ENCODE measurements around the gene LRPAP1.

LRPAP1 gene

GRCh38 chr4:3484057-3484973 is 47.9 kb downstream of the LRPAP1 start:
- DNase-seq = no peak

DNA sequence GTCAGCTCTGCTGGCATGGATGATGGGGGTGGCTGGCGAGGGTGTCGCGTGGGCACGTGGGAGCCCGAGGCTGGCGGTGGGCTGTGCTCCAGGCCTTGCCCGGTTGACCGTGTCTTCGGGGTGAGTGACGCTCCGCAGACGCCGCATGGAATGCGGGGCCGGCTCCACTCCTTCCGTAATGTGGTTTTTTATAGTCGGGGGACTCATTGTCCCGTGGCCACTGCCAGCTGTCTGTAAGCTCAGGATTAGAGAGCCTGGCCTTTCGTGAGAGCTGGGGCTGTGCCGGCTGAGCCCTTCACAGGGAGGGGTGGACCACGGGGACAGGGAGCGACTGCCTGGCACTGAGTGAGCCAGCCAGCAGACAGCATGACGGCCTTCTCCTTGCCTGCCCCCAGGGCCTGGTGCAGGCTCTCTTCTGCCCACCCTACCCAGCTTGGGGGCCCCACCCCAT is 48.7 kb downstream of the LRPAP1 start:
- no peak for DNase-seq

GRCh38 chr4:3482707-3483106 is 49.5 kb downstream of the LRPAP1 start:
- DNase-seq = no peak

DNA sequence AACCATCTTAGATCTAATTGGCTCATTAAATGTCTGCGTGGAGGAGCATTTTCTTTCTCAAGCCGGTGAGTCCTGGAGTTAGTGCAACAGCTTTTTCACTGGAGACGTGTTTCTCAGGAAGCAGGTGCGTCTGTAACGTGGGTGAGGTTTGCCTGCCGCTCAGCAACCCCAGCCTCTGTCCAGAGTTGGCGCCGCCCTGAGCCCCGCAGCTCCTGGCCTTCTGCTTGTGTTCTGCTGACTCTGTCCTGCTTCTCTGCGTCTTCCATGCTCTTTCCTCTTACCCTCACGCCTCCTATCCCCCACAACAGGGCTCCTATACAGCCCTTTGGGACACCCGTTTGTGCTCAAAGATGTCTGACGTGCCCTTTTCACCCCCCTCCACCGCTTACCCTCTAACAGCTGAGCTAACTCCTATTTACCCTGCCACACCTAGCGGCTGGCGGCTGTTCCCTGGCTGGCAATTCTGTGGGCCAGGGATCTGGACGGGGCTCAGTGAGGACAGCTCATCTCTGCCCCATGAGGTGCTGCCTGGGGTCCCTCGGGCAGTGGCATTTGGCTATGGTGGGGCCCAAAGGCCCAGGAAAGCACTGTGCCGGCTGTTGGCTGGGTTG is 50.3 kb downstream of the LRPAP1 start:
- no peak for DNase-seq

- no peak for DNase-seq
Observed at GRCh38 chr4:3481113-3481531, 51.1 kb downstream of the LRPAP1 start.

DNA sequence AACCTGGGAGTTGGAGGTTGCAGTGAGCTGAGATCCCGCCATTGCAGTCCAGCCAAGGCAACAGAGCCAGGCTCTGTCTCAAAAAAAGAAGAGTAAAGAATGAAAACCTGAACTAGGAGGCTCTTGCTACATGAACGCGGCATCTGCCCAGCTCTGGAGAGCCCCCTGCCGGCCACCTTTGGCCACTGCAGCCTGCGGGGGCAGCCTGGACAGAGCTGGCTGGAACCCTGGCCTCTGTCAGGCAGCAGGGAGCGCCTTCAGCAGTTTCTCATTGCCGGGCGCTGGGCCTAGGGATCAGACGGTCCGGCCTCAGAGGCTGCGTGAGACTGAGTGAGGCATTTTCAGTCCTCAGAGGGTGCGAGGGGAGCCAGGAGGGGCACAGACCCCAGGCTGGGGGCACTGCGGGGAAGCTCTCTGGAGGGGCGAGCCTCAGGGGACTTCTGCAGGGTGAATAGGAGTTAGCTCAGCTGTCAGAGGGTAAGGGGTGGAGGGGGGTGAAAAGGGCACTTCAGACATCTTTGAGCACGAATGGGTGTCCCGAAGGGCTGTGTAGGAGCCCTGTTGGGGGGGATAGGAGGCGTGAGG is 51.6 kb downstream of the LRPAP1 start:
- peak; percentile 80 for DNase-seq

GRCh38 chr4:3479358-3480101 is 52.7 kb downstream of the LRPAP1 start:
- DNase-seq = no peak

DNA sequence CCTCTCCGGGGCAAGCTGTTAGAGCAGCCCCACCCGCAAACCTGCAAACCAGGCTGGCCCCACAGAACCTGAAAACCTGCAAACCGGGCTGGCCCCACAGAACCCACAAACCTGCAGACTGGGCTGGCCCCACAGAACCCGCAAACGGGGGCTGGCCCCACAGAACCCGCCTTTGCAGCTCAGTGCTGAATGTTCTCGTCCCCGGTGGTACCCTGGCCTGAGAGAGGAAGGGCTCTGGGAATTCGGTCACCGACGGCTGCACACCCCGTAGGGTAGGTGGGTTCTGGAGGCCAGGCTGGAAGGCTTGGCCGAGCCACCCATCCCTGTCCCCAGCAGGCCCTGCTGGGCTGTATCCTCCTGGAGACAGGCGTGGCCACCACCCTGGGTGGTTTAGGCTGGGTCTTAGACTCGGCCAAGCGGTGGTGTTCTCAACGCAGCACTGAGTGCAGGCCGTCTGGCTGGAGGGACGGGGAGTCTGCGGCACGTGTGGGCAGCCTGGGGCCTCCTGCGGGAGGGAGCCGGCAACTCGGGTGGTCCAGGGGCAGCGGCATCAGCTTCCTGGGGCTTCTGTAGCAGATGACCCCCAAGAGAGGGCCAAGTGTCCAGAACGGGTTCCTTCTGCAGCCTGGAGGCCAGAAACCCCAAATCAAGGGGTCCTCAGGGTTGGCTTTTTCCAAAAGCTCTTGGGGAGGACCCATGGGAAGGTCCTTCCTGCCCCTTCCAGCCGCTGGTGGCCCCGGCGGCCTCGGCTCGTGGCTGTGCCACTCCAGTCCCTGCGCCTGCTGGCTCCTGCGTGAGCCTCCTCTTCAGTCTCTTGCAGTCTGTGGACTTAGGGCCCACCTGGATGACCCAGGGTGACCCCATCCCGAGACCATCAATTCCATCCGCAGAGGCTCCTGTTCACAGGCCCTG is 53.5 kb downstream of the LRPAP1 start:
- no peak for DNase-seq

GRCh38 chr4:3477750-3478430 is 54.3 kb downstream of the LRPAP1 start:
- DNase-seq = no peak

GRCh38 chr4:3476936-3477749 is 55.1 kb downstream of the LRPAP1 start:
- DNase-seq = no peak

- no peak for DNase-seq
Observed at GRCh38 chr4:3476341-3476747, 55.9 kb downstream of the LRPAP1 start.

- DNase-seq = no peak
Observed at GRCh38 chr4:3475713-3476260, 56.4 kb downstream of the LRPAP1 start.

- no peak for DNase-seq
Observed at GRCh38 chr4:3475041-3475712, 57.0 kb downstream of the LRPAP1 start.

DNA sequence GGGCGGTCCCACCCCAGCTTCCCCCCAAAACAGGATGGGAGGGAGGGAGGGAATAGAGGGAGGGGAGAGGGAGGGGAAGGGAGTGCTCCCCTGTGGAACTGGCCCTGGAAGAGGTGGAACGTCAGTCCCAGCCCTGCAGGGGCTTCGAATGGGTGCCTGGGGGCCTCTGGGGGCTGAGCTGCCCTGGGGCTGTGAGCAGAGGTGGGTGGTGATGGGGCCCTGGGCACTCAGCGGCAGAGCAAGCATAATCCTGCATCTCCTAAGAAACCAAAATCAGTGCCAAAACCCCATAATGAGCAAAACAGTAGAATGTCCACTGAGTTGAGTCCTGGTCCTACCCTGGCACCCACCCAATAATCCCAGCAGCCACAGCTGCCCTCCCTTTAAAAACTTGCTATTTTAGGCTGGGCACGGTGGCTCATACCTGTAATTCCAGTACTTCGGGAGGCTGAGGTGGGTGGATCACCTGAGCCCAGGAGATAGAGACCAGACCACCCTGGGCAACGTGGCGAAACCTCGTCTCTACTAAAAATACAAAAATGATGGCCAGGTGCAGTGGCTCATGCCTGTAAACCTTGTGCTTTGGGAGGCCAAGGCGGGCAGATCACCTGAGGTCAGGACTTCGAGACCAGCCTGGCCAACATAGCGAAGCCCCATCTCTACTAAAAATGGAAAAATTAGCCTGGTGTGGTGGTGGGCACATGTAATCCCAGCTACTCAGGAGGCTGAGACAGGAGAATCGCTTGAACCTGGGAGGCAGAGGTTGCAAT is 58.0 kb downstream of the LRPAP1 start:
- no peak for DNase-seq

- no peak for DNase-seq
Observed at GRCh38 chr4:3473181-3473950, 58.9 kb downstream of the LRPAP1 start.

DNA sequence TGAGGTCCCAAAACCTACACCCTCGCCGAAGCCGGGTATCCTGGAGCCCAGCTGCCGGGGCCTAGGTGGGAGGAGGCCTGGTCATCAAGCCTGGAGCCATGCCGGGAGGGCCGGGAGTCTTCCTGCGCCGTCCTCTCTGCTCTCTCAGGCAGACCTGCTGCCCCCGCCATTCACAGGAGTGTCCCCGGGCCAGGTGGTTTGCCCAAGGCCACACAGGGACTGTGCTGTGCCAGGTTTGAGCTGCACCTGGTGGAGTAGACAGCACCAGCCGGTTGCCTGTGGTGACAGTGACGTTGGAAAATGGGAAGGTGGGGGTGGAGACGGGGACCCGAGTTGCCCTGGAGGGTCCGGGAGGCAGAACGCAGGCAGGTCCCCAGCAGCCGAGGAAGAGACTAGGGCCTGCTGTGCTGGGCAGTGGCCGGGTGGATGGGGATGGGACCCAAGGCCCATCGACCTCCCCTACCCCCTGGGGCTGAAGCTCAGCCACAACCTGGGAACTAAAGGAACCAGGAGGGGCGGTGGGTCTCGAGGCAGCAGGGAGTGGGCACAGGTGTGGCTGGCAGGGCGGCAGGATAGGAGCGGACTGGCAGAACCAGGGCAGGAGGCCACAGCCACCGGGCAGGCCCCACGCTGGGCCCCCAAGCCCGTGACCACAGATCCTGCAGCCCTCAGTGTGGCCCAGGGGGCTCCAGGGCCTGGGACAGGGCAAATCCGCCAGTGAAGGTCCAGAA is 59.6 kb downstream of the LRPAP1 start:
- DNase-seq = no peak

DNA sequence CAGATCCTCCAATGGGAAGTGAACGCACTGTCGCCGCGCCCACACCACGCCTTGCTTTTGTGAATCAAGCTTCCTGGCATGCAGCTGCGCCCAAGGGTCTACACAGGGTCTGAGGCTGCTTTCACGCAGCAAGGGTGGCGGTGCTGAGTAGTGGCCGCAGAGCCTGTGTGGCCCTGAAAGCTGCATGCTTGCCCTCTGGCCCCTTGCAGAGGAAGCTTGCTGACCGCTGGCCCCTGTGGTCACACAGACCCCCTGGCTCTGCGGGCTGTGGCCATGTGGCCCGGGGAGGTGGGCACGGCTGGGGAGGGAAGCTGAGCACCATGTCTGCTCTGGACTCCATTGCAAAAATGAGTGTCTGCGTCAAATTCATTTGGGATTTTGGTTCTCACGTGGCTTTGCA is 60.3 kb downstream of the LRPAP1 start:
- DNase-seq = no peak

Data from activated CD4-positive, alpha-beta T cell treated with anti-CD3 and anti-CD28 coated beads, Interleukin-2, amount 50 U/mL, for 16 hours (primary cell).